Astrocyte (in vitro differentiated cells and primary cell): ENCODE measurements around the gene ISLR. TPM values are rescaled to one million over a fixed set of nuclear protein-coding genes. Genes with fewer than 3 reads are reported as not detected.

Experiments used
- DNase-seq: peaks from one replicate; pipeline ENCODE4 v3.0.0-alpha.2; 2010; ENCODE audit warnings: low read depth
- FAIRE-seq: peaks from 2 replicates; lab custom pipeline; 2011; peaks lifted over from hg19 to GRCh38; lab: Jason Lieb, UNC
- H2AFZ ChIP-seq: 2 replicates; pipeline ENCODE4 v1.6.0; 2012; ENCODE audit warnings: low read depth, low read length, inconsistent platforms
- H3K27ac ChIP-seq: 2 replicates; pipeline ENCODE4 v1.5.1; 2011; ENCODE audit warnings: low read depth, low read length, inconsistent platforms
- H3K27me3 ChIP-seq: 2 replicates; pipeline ENCODE4 v1.6.0; 2011; ENCODE audit warnings: low read length, inconsistent platforms; ENCODE audit not compliant: insufficient read depth
- H3K36me3 ChIP-seq: 2 replicates; pipeline ENCODE4 v1.5.1; 2011; ENCODE audit warnings: low read length, inconsistent platforms; ENCODE audit not compliant: insufficient read depth
- H3K4me1 ChIP-seq: 2 replicates; pipeline ENCODE4 v1.5.1; 2011; ENCODE audit warnings: low read length, inconsistent platforms; ENCODE audit not compliant: insufficient read depth
- H3K4me2 ChIP-seq: 2 replicates; pipeline ENCODE4 v1.6.0; 2012; ENCODE audit warnings: low read length, inconsistent platforms
- H3K4me3 ChIP-seq: 2 replicates; pipeline ENCODE4 v1.5.1; 2011; ENCODE audit warnings: low read depth, mild to moderate bottlenecking, low read length, inconsistent platforms; ENCODE audit not compliant: insufficient read depth
- H3K79me2 ChIP-seq: 2 replicates; pipeline ENCODE4 v1.6.0; 2012; ENCODE audit warnings: mild to moderate bottlenecking, low read length, inconsistent platforms; ENCODE audit not compliant: insufficient read depth
- H3K9ac ChIP-seq: 2 replicates; pipeline ENCODE4 v1.6.0; 2012; ENCODE audit warnings: mild to moderate bottlenecking, low read length, inconsistent platforms
- H3K9me3 ChIP-seq: 2 replicates; pipeline ENCODE4 v1.5.1; 2012; ENCODE audit warnings: low read depth, mild to moderate bottlenecking, low read length, inconsistent platforms; ENCODE audit not compliant: insufficient read depth
- H4K20me1 ChIP-seq: 2 replicates; pipeline ENCODE4 v1.6.0; 2012; ENCODE audit warnings: low read length, inconsistent platforms; ENCODE audit not compliant: insufficient read depth
- H3K27ac Mint-ChIP-seq: one replicate; pipeline ENCODE4 v1.8.0; 2021; ENCODE audit warnings: mild to moderate bottlenecking, mixed read lengths; ENCODE audit not compliant: unreplicated experiment
- H3K27me3 Mint-ChIP-seq: one replicate; pipeline ENCODE4 v1.8.0; 2021; ENCODE audit warnings: low read depth, mixed read lengths; ENCODE audit not compliant: unreplicated experiment
- H3K36me3 Mint-ChIP-seq: one replicate; pipeline ENCODE4 v1.8.0; 2021; ENCODE audit warnings: low read depth, mixed read lengths; ENCODE audit not compliant: unreplicated experiment
- H3K4me1 Mint-ChIP-seq: one replicate; pipeline ENCODE4 v1.8.0; 2021; ENCODE audit warnings: low read depth, mixed read lengths; ENCODE audit not compliant: unreplicated experiment
- H3K4me3 Mint-ChIP-seq: one replicate; pipeline ENCODE4 v1.8.0; 2021; ENCODE audit warnings: mild to moderate bottlenecking, moderate library complexity, mixed read lengths; ENCODE audit not compliant: unreplicated experiment
- H3K9me3 Mint-ChIP-seq: one replicate; pipeline ENCODE4 v1.8.0; 2021; ENCODE audit warnings: mild to moderate bottlenecking, mixed read lengths; ENCODE audit not compliant: unreplicated experiment
- EZH2 ChIP-seq: IDR thresholded peaks from 2 replicates; pipeline ENCODE4 v1.6.1; 2012; ENCODE audit warnings: mild to moderate bottlenecking, low read length, inconsistent platforms; ENCODE audit not compliant: insufficient read depth
- total RNA-seq: library from RNA; stranded (reverse); gene quantifications from 2 replicates; pipeline ENCODE4 v1.2.1, GENCODE V29; 2021
- TF ChIP-seq, protein P1 (sequence below): IDR thresholded peaks from 2 replicates; pipeline ENCODE4 v1.5.1; 2011; ENCODE audit warnings: low read depth, mild to moderate bottlenecking, inconsistent platforms, low read length, moderate library complexity; ENCODE audit not compliant: insufficient read depth

Gene ISLR
- total RNA-seq, 1 donor from 2014 or later: 1.6 TPM

DNA sequence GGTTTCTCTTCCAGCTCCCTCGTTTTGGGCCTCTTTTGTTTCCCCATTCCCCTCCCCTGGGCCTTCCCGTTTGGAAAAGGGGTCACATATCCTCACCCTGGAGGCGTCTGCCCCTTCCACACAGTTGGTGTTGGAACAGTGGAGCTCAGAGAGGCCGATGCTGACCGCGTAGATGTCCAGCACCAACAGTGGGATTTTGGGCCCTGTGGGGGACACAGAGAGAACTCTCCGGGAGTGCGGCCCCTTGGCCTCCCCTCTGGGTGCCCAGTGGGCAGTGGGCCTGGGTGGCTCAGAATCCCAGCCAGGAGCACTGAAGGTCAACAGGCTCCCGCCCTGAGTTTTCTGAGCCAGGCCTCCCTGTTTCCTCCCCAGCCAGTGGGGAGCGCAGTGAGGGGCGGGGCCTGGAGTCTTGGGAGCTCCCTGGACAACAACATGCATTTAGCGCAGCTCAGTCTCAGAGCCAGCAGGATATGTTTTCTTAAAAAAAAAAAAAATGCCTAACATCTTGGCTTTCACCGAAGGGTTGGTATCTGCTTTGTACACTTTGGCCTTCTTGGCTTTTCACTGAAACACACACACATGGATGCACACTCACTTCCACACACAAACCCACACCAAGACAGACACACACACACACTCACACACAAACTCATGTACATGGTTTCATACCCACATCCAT is 670 bp upstream of the ISLR start:
- Histone ChIP-seq H3K9me3 (no peaks in the 10 kb centered on the region), H3K4me1 (peaks cover 36% of the 10 kb centered on the region), H2AFZ (no peak overlapping the region), H3K4me2 (peak overlapping the region; percentile 72), H3K27me3 (no peaks in the 10 kb centered on the region), H3K9ac (peak overlapping the region; percentile 28), H3K27ac (no peak overlapping the region), H3K36me3 (no peaks in the 10 kb centered on the region), H3K79me2 (no peaks in the 10 kb centered on the region), H3K4me3 (no peak overlapping the region), H4K20me1 (no peaks in the 10 kb centered on the region)
- Mint-ChIP-seq H3K27ac (no peak overlapping the region), H3K4me3 (no peak overlapping the region), H3K4me1 (peaks cover 26% of the 10 kb centered on the region), H3K9me3 (peaks cover 3% of the 10 kb centered on the region), H3K36me3 (peaks cover 2% of the 10 kb centered on the region), H3K27me3 (peaks cover 40% of the 10 kb centered on the region)
- TF ChIP-seq, protein P1, sequence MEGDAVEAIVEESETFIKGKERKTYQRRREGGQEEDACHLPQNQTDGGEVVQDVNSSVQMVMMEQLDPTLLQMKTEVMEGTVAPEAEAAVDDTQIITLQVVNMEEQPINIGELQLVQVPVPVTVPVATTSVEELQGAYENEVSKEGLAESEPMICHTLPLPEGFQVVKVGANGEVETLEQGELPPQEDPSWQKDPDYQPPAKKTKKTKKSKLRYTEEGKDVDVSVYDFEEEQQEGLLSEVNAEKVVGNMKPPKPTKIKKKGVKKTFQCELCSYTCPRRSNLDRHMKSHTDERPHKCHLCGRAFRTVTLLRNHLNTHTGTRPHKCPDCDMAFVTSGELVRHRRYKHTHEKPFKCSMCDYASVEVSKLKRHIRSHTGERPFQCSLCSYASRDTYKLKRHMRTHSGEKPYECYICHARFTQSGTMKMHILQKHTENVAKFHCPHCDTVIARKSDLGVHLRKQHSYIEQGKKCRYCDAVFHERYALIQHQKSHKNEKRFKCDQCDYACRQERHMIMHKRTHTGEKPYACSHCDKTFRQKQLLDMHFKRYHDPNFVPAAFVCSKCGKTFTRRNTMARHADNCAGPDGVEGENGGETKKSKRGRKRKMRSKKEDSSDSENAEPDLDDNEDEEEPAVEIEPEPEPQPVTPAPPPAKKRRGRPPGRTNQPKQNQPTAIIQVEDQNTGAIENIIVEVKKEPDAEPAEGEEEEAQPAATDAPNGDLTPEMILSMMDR: no peak
- TF ChIP-seq EZH2: no peak
- DNase-seq: no peak
- FAIRE-seq: no peak

DNA sequence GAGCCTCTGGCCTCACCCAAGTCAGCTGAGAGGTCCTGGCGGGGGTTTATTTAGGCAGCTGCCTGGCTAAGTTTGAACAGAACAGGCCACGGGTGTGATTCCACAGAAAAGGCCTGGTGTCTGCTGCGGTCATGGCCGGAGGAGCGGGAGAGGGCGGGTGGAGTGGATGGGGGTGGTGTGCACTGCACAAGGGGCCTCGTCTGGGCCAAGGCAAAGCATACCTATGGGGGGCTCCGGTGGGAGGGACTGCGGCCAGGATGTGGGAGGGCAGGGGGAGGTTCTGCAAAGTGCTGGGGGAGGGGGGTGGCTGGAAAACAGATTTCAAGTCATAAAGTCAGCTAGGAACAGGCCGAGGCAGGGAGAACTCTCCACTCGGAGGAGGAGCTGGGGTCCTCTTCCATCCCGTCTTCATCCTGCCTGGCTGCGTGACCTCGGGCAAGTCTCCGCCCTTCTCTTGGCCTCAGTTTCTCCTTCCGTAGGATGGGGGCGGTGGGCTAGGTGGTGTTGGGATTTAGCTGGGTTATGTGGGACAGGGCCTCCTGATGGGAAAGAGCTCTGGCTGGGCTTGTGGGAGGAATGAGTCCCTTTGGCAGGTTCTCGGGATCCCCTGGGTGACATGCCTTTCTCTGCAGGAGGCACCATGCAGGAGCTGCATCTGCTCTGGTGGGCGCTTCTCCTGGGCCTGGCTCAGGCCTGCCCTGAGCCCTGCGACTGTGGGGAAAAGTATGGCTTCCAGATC is 878 bp downstream of the ISLR start:
- peaks cover 24% of the 10 kb centered on the region for H3K27me3 Mint-ChIP-seq
- no peaks in the 10 kb centered on the region for H4K20me1 ChIP-seq
- no peak overlapping the region for H2AFZ ChIP-seq
- no peak overlapping the region for H3K4me3 ChIP-seq
- H3K9me3 ChIP-seq: no peaks in the 10 kb centered on the region
- no peaks in the 10 kb centered on the region for H3K36me3 ChIP-seq
- peaks cover 37% of the 10 kb centered on the region for H3K4me1 Mint-ChIP-seq
- peaks cover 2% of the 10 kb centered on the region for H3K36me3 Mint-ChIP-seq
- DNase-seq: no peak
- peaks cover 51% of the 10 kb centered on the region for H3K4me1 ChIP-seq
- no peak overlapping the region for H3K9ac ChIP-seq
- no peak overlapping the region for H3K27ac Mint-ChIP-seq
- H3K9me3 Mint-ChIP-seq: peaks cover 6% of the 10 kb centered on the region
- H3K27ac ChIP-seq: no peak overlapping the region
- no peak for FAIRE-seq
- no peaks in the 10 kb centered on the region for H3K79me2 ChIP-seq
- TF ChIP-seq EZH2: no peak
- TF ChIP-seq, protein P1: no peak
- H3K27me3 ChIP-seq: no peaks in the 10 kb centered on the region
- H3K4me2 ChIP-seq: peak overlapping the region; percentile 72
- H3K4me3 Mint-ChIP-seq: no peak overlapping the region

DNA sequence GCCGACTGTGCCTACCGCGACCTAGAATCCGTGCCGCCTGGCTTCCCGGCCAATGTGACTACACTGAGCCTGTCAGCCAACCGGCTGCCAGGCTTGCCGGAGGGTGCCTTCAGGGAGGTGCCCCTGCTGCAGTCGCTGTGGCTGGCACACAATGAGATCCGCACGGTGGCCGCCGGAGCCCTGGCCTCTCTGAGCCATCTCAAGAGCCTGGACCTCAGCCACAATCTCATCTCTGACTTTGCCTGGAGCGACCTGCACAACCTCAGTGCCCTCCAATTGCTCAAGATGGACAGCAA is 1.4 kb downstream of the ISLR start:
- Histone ChIP-seq H2AFZ (no peak overlapping the region), H3K9ac (no peak overlapping the region), H3K9me3 (no peaks in the 10 kb centered on the region), H3K27me3 (no peaks in the 10 kb centered on the region), H3K4me1 (peaks cover 56% of the 10 kb centered on the region), H3K36me3 (no peaks in the 10 kb centered on the region), H4K20me1 (no peaks in the 10 kb centered on the region), H3K4me2 (no peak overlapping the region), H3K27ac (no peak overlapping the region), H3K4me3 (no peak overlapping the region), H3K79me2 (no peaks in the 10 kb centered on the region)
- H3K27me3 Mint-ChIP-seq: peaks cover 20% of the 10 kb centered on the region
- no peak for FAIRE-seq
- H3K36me3 Mint-ChIP-seq: peaks cover 2% of the 10 kb centered on the region
- DNase-seq: no peak
- peaks cover 38% of the 10 kb centered on the region for H3K4me1 Mint-ChIP-seq
- H3K27ac Mint-ChIP-seq: no peak overlapping the region
- H3K9me3 Mint-ChIP-seq: peaks cover 6% of the 10 kb centered on the region
- H3K4me3 Mint-ChIP-seq: no peak overlapping the region
- TF ChIP-seq EZH2: no peak
- TF ChIP-seq, protein P1: no peak
